Stimulated activated CD8-positive, alpha-beta memory T cell treated with anti-CD3 and anti-CD28 coated beads, Interleukin-7, amount 100 ng/mL, for 4 hours (primary cell): ENCODE measurements around the gene KRT33B.
A peak's percentile ranks its signal among the peaks of the same experiment; 100 is the strongest.
"Not testable (repeated sequence)": the region's sequence is repeated elsewhere in the genome, so short reads cannot be mapped to it uniquely, and the experiment has no call there.

Source experiments
- DNase-seq, 2 donors: peaks; one replicate each; pipeline ENCODE4 v3.0.0-alpha.2; 2020; ENCODE audit warnings: low read depth in 2 of 2

The KRT33B gene

DNA sequence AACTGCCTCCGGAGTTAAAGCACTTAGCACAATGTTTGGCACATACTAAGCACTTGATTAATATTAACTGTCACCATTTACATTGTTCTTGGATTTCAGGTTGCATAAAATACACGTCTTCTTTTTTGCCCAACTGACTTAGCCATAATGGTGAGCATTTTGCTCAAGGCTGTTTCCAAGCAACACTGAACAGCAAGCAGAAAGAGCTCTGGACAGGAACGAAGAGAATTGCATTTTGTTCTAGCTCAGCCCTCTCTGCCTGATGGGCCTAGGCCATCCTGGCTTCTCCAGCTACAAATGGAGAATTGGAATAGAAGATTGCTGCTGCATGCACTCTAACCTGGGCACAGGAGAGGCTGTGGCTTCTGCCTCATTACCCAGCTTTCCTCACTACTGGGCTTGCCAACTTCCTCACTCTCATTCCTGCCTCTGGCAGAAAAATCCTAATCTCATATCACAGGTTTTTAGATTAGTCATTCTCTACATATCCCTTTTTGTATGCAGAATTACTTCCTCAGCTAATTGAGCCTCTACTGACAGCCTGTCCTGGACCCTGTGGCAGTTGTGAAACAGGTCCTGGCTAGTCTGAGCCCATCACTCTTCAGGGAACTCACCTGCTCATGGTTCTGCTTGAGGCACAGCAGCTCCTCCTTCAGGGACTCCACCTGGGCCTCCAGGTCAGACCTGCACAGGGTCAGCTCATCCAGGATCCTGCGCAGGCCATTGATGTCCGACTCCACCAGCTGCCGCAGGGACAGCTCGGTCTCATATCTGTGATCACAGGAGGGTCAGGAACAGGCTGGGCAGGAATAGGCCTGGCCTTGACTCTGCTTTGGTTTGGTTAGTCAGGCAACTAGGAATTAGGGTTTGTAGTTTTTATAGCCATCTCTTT lies 21.5 kb downstream of the KRT33B start:
- DNase-seq: no peak

DNA sequence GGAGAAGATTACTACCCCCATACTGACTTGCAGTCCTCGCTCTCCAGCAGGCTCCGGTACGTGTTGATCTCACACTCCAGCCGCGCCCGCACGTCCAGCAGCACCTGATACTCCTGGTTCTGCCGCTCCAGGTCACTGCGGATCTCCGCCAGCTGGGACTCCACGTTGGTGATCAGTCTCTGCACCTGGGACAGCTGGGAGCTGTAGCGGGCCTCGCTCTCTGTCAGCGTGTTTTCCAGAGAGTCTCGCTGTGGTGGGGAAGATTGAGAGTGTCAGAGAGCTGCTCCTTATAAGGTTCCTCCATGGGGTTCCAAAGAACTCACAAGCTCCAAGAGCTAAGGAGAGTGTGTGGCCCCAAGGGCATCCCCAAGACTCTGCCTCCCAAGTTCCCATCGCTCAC lies 23.2 kb downstream of the KRT33B start:
- not testable (repeated sequence) for DNase-seq

DNA sequence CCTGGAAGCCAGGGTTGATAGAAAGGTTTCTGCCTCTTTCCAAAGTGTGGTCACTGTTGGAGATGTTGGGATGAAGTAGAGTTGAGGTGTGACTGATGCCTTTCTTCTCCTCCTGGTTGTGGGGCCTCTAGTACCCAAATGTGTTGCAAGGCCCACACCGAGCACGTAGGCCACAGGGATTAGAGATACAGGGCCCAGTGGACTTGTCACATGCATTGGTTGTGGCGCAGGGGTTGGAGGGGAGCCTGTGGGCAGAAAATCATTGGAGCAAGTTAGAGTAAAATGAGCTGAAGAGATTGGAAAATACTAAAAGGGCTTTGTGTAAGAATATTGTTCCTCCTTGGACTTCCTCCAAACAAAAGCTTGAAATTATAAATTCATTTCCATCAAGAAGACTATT lies 23.6 kb downstream of the KRT33B start:
- no peak for DNase-seq

DNA sequence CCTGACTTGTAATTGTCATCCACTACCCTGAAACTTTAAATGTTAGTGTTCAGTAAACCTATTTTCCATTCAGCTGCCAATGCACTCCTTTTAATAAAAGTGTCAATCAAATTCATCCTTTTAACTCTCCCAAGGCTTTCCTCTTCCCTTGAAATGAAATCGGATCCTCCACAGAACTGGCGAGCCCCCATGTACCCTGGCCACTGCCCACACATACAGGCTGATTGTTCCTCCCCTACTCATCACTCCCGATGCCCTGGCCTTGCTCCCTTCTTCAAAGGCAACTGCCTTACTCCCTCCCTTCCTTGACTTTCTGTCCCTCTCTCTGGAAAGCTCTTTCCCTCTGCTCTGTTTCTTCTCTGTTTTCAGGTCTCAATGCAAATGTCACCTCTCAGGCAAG lies 26.6 kb downstream of the KRT33B start:
- DNase-seq: no peak

DNA sequence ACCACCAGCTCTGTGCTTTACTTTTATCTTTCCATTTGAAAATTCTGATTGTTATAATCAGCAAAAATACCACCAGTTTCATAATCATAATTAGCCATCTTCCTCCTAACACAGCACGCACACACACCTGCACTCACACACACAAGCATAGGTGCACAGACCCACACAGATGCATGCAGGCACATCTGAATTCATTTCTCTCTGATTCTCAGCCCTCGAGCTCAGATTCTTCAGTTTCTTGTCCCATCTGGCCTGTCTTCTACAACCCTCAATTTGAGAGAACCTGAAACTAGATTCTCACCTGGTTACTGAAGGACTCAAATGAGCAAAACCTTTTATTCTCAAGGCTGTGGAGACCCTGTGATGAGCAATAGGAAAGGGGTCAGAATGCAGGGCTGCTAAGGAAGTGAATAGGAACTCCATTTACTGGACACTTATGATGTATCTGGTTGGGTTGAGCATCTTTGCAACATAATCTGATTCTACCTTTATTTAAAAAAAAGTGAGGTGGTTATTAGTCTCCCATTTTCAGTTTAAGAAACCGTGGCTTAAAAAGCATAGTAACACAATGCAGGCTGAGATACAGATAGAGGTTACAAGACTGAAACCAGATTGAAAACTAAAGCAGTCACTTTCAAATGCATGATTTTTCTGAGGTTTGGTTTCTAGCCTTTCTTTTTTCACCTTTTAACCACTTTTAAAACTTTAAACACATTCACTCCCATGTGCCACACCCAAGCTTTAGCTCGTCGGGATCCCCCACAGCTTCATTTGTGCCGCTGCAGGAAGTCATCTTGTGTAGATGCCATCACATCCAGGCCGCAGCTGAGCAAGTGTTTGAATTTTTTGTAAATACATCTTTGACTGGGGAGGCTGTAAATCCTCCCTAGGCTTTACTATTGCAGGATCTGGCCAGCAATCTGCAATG lies 28.4 kb downstream of the KRT33B start:
- DNase-seq: no peak

DNA sequence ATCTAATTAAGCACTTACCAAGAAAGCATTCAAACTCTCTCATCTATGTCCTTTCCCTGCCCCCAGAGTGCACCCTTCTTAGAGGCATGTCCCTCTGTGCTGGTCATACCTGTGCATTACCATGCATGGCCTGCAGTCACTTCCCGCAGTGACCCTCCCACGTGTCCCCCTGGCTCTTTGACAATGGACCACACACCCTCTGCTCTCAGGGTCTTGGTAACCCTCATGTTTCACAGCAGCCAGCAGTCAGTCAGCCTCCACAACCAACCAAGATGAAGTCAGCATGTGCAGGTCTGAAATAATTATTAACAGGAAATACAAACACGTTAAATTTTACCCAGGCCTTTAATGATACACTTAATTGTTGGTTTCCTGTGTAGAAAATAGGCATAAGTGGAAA lies 29.1 kb downstream of the KRT33B start:
- DNase-seq: no peak

DNA sequence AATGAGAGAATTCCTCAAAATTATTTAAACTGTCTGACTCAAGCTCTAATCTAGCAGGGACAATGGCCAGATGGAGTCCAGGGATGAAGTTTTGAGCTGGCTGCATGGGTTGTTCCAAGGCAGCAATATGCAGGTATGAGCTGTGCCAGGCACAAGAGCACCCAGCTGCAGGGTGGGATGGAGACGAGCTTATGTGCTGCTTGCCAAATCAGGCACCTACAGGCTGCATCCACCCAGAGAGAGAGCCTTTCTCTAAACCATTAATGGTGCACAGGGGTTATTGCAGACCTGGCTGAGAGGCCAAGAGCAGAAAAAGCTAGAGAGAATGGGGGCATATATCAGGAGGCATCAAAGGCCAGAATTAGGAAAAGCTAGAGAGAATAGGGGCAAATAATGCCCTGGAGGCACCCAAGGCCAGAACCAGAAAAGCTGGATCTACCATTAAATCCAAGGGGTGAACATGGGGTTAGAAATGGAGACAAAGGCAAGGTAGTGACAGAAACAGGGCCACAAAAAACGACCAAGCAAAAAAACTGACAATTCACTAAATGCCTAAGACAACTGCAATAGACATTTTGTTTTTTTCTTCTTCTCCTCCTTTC lies 29.9 kb downstream of the KRT33B start:
- DNase-seq: no peak

DNA sequence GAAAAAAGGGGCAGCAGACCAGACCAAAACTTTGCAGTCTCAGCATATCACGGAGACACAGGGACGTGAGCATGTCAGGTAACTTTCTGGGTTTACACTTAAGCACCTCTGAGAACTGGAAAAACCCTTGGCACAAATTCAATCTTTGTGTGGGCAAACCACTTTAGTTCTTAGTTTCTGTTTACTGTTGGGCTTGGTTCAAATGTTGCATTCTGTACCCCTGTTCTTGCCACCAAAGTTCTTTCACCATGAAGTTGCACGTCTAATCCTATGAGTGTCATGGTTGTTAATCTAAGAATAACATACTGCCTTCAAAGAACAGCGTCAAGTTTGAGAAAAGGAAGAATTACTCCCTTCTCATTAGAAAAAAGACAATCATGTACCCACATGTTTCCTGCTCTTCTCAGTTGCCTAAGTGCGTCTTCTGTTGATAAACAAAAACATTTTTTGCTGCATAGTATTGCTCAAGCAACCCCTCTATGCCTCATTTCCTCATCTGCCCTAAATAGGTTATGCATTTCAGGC lies 30.6 kb downstream of the KRT33B start:
- peak in 1 of 2 donors; percentile 20 for DNase-seq

DNA sequence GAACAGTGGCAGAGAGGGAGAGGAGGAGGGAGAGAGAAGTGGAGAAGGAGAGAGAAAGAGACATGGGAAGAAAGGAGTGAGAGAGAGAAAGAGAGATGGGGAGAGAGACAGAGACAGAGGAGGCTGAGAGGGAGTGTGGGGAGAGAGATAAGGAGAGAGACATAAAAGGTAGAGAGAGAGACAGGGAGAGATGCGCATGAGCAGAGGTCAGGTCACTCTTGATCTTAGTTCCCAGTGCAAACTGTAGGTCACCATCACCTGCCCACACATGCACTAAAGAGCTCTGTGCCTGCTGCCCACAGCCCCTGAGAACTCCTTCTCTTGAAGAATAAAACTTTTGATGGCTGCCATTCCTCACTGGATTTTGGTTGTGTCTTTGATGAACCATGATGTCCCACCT lies 33.9 kb downstream of the KRT33B start:
- no peak for DNase-seq

DNA sequence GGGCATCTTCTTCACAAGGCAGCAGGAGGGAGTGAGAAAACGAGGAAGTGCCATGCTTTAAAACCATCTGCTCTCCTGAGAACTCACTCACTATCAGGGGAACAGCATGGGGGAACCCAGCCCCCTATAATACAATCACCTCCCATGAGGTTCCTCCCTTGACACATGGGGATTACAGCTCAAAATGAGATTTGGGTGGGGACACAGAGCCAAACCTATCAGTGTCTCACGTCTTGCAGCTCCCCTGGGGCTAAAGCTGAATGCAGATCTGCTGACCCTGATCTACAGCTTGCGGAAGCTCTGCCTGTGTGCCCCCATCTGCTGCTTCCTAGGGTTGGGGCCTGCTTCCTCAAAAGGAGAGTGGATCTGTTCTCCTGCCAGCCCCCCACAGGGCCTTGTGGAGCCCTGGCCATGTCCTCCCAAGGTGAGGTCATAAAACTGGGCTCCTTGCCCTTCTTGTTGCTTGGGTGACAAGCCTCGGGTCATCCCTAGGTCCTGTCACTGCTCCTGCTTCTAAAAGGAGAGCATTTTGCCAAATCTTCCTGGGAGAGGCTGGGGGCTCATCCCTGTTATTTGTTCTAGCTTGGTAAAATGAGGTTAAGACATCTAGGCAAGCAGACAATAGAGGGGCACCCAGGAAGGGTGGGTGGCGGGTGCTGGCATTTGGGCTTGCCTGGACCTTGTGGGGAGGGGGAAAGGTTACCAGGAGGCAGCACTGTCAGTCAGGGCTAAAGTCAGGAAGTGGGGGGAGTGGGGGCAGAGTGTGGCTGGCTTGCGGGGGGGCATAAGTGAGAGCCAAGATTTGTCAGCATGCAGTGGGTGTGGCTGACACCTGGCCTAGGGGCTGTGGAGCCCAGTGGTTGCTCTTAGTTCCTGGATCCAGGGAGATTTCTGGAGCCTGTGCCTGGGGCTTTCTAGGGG lies 35.0 kb downstream of the KRT33B start:
- no peak for DNase-seq

DNA sequence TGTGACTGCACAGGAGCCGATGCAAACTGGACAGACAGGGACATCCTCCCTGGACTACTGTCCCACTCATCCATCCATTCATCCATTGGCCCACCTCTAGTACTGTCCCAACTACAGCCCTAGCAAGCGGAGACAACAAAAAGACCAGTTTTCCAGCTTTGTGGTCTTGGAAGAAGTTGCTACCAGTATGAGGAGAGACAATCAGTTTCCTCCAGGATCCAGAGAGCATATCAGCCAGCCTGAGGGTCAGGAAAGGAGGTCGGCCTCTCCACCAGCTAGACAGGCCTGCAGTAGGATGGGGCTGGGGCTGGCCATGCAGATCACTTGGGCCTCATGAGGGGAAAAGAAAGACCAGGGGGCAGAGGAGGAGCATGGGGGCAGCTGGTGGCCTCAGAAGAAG lies 35.8 kb downstream of the KRT33B start:
- no peak for DNase-seq

DNA sequence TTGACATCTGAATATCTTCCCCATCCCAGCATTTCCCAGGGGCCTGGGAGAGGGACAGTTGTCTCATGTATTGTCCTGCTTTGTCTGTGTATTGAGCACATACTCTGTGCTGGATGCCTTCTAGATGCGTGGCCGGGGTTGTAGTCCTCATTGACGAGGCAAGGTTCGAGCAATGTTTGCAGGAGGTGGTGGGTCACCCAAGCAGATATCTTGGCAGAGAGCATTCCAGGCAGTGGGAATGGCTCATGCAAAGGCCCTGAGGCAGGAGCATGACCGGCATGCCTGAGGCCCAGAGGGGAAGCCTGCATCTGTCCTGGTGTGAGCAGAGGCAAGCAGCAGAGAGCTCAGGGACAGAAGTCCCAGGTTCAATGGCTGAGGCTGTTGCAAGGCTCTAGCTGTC lies 36.5 kb downstream of the KRT33B start:
- DNase-seq: no peak

DNA sequence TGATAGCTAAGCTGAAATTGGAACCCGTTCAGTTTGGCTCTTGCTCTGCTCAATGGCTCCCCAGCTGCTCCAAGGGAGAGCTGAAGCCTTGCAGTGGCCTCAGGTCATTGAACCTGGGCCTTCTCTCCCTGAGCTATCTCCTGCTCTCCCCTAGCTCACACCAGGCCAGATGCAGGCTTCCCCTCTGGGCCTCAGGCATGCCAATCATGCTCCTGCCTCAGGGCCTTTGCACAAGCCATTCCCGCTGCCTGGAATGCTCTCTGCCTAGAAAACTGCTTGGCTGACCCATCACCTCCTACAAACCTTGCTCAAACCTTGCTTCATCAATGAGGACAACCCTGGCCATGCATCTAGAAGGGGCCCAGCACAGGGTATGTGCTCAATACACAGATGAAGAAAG lies 37.4 kb downstream of the KRT33B start:
- DNase-seq: no peak

DNA sequence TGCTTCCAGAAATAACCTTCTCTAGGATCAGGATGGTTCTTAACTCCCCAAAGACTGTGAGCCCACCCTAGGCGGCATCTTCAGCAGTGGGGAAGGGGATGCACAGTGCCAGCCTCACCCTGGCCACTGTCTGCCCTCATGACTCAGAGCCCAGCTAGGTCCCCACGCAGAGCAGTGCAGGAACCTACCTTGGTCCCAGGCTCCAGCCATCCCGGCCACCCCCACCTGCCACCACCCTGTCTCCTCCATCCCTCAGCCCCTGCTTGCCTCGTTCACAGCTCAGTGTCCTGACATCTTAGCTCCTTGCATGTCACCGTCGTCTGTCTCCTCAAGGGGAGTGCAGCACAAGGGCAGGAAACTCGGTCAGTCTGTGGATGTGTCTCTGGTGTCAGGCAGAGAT lies 38.0 kb downstream of the KRT33B start:
- no peak for DNase-seq

DNA sequence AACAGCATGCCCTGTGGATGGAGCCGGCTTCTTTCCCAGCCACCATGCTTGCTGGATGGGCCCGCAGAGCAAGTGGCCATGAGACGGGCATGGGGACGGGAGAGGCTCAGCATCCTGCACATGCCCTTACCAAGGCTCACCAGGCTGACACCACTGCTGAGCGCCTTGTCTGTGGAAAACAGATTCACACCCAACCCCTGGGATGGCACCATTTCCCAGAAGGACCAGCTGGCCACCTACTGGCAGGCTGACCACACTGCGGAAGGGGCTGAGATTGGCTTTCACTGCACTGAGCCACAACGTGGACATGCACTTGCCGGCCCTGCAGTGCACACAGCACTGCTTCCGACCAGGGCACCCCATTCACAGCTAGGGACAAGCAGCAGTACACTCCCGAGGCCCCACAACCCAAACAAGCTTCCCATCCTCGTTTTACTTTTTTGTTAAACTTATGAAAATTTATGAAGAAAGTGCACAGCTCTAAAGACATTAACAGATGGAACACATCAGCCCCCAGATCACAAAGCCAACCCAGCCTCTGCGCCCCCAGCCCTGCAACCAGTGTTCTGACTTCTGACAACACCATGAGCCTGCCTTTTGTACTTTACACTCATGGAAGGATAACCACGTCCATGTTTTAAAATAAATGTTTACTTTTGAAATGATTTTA lies 40.2 kb downstream of the KRT33B start:
- no peak for DNase-seq

DNA sequence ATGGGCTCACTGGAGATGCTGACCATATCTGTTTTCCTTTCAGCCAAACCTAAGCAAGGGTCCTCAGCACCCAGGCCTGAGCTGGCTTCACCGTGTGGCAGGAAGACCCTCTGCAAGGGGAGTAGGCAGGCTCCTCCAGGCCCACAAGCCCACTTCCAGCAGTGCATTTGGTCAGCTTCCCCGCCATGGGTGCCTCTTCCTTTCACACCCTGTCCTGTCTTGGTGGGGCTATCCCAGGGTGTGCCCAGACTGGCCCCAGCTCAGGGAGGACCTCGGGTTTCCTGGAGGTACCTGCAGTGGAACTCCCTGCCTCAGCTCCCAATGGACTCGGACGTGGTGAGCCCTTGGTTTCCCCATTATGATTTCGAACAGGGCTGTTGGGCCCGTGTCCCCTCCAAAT lies 41.4 kb downstream of the KRT33B start:
- no peak for DNase-seq

DNA sequence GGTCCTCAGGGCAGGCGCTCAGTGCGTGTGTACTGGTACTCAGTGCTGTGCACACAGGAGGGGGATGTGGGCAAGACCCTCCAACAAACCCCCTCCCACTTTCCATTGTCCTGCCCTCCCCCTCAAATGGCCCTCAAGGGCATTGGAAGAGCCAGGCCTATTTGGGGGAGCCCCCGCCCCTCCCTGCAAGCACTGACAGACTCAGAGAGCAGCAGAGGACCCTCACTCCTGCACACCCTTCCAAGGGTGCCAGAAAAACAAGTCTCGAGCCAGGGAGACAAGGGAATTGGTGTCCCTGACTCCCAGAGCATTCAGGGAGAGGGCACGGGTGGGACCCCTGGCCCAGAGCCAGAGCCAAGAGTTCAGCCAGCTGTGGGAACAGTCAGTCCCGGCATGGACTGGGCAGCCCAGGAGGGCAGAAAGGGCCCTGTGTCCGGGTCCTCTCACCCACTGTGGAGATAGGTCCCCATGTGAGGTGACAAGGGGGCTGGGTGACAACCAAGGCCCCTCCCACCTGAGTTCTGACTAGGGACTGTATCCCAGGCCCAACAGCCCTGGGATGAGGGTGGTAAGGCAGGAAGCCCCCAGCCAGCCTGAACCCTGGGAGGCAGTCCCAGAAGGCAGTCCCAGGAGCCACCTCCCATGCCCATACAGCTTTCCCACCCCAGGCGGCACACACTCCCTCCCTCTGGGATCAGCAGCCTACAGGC lies 42.0 kb downstream of the KRT33B start:
- DNase-seq: no peak

DNA sequence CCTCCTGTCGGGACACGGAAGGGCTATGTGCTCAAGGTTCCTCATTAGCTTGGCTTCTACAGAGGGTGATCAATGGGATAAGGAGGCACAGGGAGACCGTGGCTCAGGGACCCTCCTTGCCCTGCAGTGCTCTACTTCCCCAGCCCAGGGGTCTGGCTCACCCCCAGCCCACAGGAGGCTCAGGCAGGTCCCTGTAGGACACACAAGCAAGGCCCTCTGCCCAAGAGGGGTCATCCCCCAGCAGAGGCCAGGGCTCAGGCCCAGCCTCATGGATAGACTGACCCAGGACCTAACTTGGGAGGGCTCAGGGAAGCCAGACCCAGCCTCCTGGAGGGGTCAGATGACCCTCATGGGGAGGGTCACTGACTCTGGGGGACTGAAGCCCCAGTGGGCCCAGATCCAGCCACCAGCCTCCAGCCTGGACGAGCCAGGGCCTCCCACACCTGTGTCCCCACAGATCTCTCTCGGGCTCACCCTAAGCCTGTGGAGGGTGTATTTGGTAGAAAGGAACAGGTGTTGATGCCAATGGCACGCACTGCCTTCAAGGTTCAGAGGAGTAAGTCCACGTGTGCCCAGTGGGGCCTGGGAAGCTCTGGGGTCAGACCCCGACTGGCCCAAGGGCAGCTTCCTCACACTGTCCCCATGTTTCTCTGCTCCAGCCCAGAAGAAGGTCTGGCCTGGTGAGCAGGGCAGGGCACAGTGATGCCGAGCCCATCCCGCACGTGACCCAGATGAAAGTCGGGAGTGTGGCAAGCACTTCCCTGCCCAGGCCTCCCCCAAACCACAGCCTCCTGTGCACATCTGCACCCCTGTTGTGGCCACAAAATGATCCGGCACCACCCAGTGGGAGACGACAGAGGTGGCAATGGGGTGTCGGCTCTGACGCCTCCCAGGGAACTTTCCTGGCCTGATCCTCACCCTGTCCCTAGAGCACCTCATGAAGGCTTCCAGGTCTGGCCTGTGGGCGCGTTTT lies 43.2 kb downstream of the KRT33B start:
- DNase-seq: no peak

DNA sequence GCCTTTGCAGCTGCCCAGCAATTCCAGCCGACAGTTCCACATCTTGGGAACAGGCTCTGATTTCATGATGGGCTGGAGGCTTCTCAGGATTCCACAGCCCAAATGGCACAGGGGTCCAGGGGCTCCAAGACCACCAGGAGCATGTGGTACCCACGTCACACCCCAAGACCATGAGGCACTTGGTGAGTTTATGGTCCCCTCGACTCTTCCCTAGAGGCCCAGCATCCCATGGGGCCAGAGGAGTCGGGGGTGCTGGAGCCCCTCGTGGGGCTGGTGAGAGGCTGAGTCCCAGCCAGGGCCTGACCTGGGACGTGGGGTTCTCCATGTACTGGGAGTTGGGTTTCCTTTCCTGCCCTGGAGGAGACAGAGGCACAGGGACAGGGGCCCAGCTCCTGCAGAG lies 44.0 kb downstream of the KRT33B start:
- no peak for DNase-seq
